Measurements from ENCODE around the gene GPR132. TPM values are rescaled to one million over a fixed set of nuclear protein-coding genes. Genes with fewer than 3 reads are reported as not detected.

GPR132 gene
- total RNA-seq, 1 donor from 2014 or later, result 1.0 TPM

DNA sequence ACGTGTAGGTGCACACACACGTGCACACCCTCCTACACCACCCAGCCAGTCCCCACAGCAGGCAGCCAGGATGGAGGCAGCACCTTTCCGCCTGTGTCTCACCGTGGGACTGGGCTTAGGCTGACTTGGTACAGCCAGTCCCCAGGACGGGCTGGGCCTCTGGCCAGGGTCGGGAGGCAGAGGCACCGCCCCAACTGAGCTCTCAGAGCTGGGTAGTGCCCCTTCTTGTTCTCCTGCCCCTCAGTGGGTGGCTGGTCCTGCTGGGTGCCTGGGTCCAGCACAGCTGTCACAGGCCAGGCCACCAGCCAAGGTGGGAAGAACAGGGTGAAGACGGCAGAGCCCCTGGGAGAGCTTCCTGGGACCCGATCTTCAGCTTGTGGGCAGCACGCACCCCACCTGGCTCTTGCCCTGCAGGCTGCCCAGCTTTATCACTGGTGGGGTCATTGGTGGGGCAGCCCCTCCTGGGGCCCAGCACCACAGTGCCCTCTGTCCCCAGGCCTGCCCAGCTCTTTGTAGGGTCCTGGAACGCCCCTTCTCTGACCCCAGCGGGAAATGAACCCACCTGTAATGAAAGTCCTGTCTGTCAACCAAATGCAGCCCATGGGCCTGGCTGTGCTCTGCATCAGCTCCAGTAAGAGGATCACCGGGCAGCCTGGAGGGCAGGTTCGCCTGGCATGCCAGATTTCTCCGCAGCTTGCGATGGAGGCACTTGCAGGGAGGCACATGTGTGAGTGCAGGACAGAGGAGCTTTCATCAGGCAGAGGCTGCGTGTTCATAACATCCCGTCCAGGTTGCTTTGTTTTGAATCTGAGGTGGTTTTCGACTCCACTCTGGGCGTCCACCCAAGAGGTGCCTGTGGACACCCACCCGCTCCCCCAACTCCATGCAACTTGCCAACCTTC lies 59.0 kb downstream of the GPR132 start:
- H3K36me3 ChIP-seq, result peaks cover 23% of the 10 kb centered on the region
- intact Hi-C loops (cut with micrococcal nuclease), result no loop called here
- no peaks in the 10 kb centered on the region for H3K9me3 ChIP-seq (replicated peaks)
- H3K27me3 ChIP-seq (ENCODE audit: low read depth), result no peaks in the 10 kb centered on the region
- H3K27ac ChIP-seq (replicated peaks), result no peak overlapping the region
- no peak overlapping the region for H3K4me3 ChIP-seq
- TF ChIP-seq, protein P1, sequence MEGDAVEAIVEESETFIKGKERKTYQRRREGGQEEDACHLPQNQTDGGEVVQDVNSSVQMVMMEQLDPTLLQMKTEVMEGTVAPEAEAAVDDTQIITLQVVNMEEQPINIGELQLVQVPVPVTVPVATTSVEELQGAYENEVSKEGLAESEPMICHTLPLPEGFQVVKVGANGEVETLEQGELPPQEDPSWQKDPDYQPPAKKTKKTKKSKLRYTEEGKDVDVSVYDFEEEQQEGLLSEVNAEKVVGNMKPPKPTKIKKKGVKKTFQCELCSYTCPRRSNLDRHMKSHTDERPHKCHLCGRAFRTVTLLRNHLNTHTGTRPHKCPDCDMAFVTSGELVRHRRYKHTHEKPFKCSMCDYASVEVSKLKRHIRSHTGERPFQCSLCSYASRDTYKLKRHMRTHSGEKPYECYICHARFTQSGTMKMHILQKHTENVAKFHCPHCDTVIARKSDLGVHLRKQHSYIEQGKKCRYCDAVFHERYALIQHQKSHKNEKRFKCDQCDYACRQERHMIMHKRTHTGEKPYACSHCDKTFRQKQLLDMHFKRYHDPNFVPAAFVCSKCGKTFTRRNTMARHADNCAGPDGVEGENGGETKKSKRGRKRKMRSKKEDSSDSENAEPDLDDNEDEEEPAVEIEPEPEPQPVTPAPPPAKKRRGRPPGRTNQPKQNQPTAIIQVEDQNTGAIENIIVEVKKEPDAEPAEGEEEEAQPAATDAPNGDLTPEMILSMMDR (IDR thresholded peaks at IDR 0.05; ENCODE audit: borderline replicate concordance), result no peak
- H3K4me1 ChIP-seq, result no peaks in the 10 kb centered on the region
- DNase-seq, result no peak

DNA sequence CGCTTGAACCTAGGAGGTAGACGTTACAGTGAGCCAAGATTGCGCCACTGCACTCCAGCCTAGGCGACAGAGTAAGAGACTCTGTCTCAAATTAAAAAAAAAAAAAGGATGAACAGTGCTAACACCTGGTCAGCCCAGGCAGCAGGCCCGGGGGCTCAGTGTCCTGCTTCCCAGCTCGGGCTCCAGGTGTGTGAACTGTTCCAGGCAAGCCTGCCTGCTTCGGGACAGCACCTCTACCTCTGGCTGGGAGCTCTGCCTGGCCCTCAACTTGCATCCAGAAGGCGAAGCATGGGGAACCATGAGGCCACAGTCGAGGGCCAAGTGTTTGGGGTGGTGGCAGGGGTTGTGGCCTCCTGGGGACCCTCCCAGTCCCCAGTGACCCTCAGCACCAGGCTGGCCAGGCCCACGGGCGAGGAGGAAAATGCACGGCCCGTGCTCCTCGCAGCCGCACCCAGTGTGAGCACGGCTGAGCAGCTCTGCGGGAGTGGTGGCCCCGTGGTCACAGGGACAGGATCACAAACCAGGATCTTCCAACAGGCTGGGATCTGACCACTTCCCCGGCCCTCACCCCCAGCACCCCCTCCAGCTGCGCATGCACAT lies 59.8 kb downstream of the GPR132 start:
- Histone ChIP-seq H3K4me1 (no peaks in the 10 kb centered on the region), H3K36me3 (peaks cover 15% of the 10 kb centered on the region), H3K4me3 (no peak overlapping the region), H3K9me3 (replicated peaks) (no peaks in the 10 kb centered on the region), H3K27ac (replicated peaks) (no peak overlapping the region), H3K27me3 (ENCODE audit: low read depth) (no peaks in the 10 kb centered on the region)
- TF ChIP-seq, protein P1 (IDR thresholded peaks at IDR 0.05; ENCODE audit: borderline replicate concordance), result no peak
- intact Hi-C loops (cut with micrococcal nuclease), result no loop called here
- no peak for DNase-seq

Other genes starting within 250 kb of the GPR132 start
- 11.7 TPM for gene CEP170B, start 200.2 kb downstream of the GPR132 start, total RNA-seq
- gene PLD4, start 140.6 kb downstream of the GPR132 start, total RNA-seq, result 0.44 TPM
- gene AHNAK2, start 87.1 kb downstream of the GPR132 start, total RNA-seq, result 2.5 TPM
- 2.4 TPM for gene CLBA1, start 79.6 kb downstream of the GPR132 start, total RNA-seq
- 2.0 TPM for gene CDCA4, start 44.3 kb downstream of the GPR132 start, total RNA-seq
- gene JAG2, start 103.3 kb upstream of the GPR132 start, total RNA-seq, result 26.1 TPM
- gene NUDT14, start 115.9 kb upstream of the GPR132 start, total RNA-seq, result 22.9 TPM
- gene BTBD6, start 183.1 kb upstream of the GPR132 start, total RNA-seq, result 45.3 TPM
- gene BRF1, start 235.6 kb upstream of the GPR132 start, total RNA-seq, result 19.8 TPM
- 64.0 TPM for gene PACS2, start 249.3 kb upstream of the GPR132 start, total RNA-seq

Data from left ventricle myocardium inferior (tissue), 1 donor.